HEK293 (cell line): ENCODE measurements around the gene FNTB.

Experiments used
- HOXA7 ChIP-seq: sonication (generic); formaldehyde crosslinking; IDR thresholded peaks from 2 replicates; pipeline ENCODE4 v1.8.1; 2022; ENCODE audit warnings: missing genetic modification reagents, borderline replicate concordance
- ZNF747 ChIP-seq: fragments of 450-650 bp; formaldehyde crosslinking; IDR thresholded peaks from 2 replicates; pipeline ENCODE4 v1.5.1; 2016; ENCODE audit warnings: missing biosample characterization, missing genetic modification characterization
- TF ChIP-seq, protein P1 (sequence below): fragments of 450-650 bp; formaldehyde crosslinking; IDR thresholded peaks from 2 replicates; pipeline ENCODE4 v1.5.1; 2017; ENCODE audit warnings: missing biosample characterization, missing genetic modification characterization

DNA sequence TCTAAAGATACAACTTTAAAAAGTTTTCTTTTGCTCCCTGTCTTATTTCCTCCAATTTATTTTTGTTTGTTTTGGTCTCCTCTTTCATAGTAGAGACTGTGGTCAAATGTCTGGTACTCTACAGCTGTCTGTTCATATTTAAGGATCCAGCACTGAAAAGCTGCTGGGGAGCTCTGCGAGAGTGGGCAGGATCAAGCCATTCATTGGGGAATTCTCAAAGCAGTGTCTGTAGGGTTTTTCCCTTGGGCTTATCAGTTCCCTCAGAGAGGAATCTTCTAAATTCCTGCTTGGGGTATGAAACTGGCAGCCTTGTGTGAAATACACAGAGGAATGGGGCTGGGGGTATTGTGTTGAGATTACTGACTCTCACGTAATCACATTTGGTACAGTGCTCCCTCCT, 52.3 kb downstream of the FNTB start:
- TF ChIP-seq, protein P1, sequence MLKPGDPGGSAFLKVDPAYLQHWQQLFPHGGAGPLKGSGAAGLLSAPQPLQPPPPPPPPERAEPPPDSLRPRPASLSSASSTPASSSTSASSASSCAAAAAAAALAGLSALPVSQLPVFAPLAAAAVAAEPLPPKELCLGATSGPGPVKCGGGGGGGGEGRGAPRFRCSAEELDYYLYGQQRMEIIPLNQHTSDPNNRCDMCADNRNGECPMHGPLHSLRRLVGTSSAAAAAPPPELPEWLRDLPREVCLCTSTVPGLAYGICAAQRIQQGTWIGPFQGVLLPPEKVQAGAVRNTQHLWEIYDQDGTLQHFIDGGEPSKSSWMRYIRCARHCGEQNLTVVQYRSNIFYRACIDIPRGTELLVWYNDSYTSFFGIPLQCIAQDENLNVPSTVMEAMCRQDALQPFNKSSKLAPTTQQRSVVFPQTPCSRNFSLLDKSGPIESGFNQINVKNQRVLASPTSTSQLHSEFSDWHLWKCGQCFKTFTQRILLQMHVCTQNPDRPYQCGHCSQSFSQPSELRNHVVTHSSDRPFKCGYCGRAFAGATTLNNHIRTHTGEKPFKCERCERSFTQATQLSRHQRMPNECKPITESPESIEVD (tag by site-specific recombination) = no peak
- no peak for TF ChIP-seq HOXA7 (CRISPR knock-in tag)
- TF ChIP-seq ZNF747 = no peak
